ENCODE data around the gene RTL10. TPM values are rescaled to one million over a fixed set of nuclear protein-coding genes. Genes with fewer than 3 reads are reported as not detected.

RTL10 gene
- total and polyA plus RNA-seq, 2 of the 13 experiments (the other 11 are each of a cell fraction or from before 2014, with no cell fraction given), result 14.1 to 15.8 TPM

DNA sequence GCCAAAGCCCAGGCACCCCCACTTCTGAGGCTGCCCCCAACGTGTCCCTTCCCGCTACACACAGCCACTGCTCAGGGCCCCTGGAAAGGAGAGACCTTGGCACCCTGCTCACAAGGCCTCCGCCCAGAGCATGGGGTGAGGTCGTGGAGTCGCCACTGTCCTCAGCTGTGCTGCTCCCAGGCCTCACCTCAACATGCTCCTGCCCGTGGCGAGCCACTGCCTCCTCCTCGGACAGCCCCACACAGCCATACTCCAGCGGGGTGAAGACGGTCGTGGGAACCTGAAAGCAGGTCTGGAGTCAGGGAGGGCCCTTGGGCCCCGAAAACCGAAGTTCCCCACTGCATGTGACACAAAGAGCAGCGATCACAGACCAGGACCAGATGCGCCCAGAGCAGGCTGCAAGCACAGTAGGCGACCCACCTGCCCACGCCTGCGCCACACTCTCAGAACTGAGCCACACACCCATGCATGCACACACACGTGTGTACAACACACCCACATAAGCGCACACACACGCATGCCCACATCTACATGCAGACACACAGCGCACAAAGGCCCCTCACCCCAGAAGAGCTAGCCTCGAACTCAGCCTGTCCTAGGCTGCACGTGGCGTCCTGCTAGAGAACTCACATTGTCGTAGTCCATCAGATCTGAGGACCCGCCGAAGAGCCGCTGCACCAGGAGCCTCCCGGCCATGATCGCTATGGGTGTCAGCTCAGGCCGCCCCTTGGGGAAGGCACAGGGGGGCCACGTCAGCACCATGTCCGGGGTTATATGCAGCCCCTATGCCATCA, 25.5 kb upstream of the RTL10 start:
- peaks cover 34% of the 10 kb centered on the region for H3K4me1 ChIP-seq (ENCODE audit: insufficient read depth, low read length)
- FAIRE-seq, result no peak
- POLR2A ChIA-PET, result interaction anchor here (1.5 to 1.9 kb wide), 2 partner anchors 12 to 18 kb away, joined by 4 to 8 read pairs; no protein-coding TSS in a partner anchor
- in situ Hi-C loops (cut with HindIII; ENCODE audit: extremely low pct_ligation_motif_present, low pct_unique_long_range_greater_than_20kb) (no loop called here), intact Hi-C loops (cut with micrococcal nuclease; ENCODE audit: unreplicated experiment) (loop anchor here (2.0 kb wide), 1 partner anchor 67 kb away; no protein-coding TSS in a partner anchor)
- H3K4me3 ChIP-seq (replicated peaks in 1 of 3; ENCODE audit: insufficient read depth in 1 of 3, low read depth in 2 of 3, low read length in 3 of 3), result no peak overlapping the region
- H3K4me2 ChIP-seq (ENCODE audit: low read depth, low read length), result peak overlapping the region; percentile 25; the same call in 1 of the 2 replicates
- BruUV-seq (replicated peaks), result no TSS peak
- peak; percentile 12 for DNase-seq (ENCODE audit: low spot score)
- H2AFZ ChIP-seq (ENCODE audit: low read length), result no peak overlapping the region
- no peak for ATAC-seq
- no peaks in the 10 kb centered on the region for H3K27me3 ChIP-seq (ENCODE audit: control insufficient read depth in 1 of 2, insufficient read depth in 2 of 2, low read length in 2 of 2)
- H3K36me3 ChIP-seq (replicated peaks in 1 of 2; ENCODE audit: control insufficient read depth in 1 of 2, insufficient read depth in 2 of 2, low read length in 2 of 2), result no peaks in the 10 kb centered on the region
- H3K9me3 ChIP-seq (ENCODE audit: low read length), result no peaks in the 10 kb centered on the region
- 96% methylated on average over 15 of the region's 34 CpGs for WGBS (ENCODE audit: low lambda C conversion rate)
- peak overlapping the region; percentile 24 for H3K9ac ChIP-seq (ENCODE audit: insufficient read depth, low read depth, low read length)
- peak overlapping the region; percentile 45 for H3K27ac ChIP-seq (ENCODE audit: extremely low read length, insufficient read depth, low read length)
- H3K79me2 ChIP-seq (ENCODE audit: insufficient read depth, low read length), result no peaks in the 10 kb centered on the region
- CTCF ChIA-PET (ENCODE audit: low intra/inter-chr PET ratio, low total read pairs), result no interaction called here
- no peaks in the 10 kb centered on the region for H4K20me1 ChIP-seq (ENCODE audit: insufficient read depth, low read length)
- TF ChIP-seq ZNF788 (CRISPR knock-in tag; IDR thresholded peaks at IDR 0.05; ENCODE audit: borderline replicate concordance) (no peak), ZBTB38 (CRISPR knock-in tag; IDR thresholded peaks at IDR 0.05) (peak; percentile 75), ZNF768 (CRISPR knock-in tag; IDR thresholded peaks at IDR 0.05) (peak; percentile 13; the same call in 1 of the 2 replicates), RAD51 (IDR thresholded peaks at IDR 0.05; ENCODE audit: borderline replicate concordance) (no peak), ZNF451 (CRISPR knock-in tag; IDR thresholded peaks at IDR 0.05) (no peak), MAFK (conservative IDR thresholded peaks at IDR 0.05 in 1 of 2, IDR thresholded peaks at IDR 0.05 in 1 of 2; ENCODE audit: low read length in 2 of 2) (no peak), HNRNPL (IDR thresholded peaks at IDR 0.05; ENCODE audit: low read depth, low read length) (0 out of 2 replicates have a peak, but pooled peaks have one; percentile 3)
- TF ChIP-seq, protein P1, sequence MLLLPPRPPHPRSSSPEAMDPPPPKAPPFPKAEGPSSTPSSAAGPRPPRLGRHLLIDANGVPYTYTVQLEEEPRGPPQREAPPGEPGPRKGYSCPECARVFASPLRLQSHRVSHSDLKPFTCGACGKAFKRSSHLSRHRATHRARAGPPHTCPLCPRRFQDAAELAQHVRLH (CRISPR knock-in tag; IDR thresholded peaks at IDR 0.05; ENCODE audit: borderline replicate concordance, low read depth), result no peak
- TF ChIP-seq, protein P2, sequence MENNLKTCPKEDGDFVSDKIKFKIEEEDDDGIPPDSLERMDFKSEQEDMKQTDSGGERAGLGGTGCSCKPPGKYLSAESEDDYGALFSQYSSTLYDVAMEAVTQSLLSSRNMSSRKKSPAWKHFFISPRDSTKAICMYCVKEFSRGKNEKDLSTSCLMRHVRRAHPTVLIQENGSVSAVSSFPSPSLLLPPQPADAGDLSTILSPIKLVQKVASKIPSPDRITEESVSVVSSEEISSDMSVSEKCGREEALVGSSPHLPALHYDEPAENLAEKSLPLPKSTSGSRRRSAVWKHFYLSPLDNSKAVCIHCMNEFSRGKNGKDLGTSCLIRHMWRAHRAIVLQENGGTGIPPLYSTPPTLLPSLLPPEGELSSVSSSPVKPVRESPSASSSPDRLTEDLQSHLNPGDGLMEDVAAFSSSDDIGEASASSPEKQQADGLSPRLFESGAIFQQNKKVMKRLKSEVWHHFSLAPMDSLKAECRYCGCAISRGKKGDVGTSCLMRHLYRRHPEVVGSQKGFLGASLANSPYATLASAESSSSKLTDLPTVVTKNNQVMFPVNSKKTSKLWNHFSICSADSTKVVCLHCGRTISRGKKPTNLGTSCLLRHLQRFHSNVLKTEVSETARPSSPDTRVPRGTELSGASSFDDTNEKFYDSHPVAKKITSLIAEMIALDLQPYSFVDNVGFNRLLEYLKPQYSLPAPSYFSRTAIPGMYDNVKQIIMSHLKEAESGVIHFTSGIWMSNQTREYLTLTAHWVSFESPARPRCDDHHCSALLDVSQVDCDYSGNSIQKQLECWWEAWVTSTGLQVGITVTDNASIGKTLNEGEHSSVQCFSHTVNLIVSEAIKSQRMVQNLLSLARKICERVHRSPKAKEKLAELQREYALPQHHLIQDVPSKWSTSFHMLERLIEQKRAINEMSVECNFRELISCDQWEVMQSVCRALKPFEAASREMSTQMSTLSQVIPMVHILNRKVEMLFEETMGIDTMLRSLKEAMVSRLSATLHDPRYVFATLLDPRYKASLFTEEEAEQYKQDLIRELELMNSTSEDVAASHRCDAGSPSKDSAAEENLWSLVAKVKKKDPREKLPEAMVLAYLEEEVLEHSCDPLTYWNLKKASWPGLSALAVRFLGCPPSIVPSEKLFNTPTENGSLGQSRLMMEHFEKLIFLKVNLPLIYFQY (CRISPR knock-in tag; IDR thresholded peaks at IDR 0.05; ENCODE audit: borderline replicate concordance), result no peak
- TF ChIP-seq, protein P3, sequence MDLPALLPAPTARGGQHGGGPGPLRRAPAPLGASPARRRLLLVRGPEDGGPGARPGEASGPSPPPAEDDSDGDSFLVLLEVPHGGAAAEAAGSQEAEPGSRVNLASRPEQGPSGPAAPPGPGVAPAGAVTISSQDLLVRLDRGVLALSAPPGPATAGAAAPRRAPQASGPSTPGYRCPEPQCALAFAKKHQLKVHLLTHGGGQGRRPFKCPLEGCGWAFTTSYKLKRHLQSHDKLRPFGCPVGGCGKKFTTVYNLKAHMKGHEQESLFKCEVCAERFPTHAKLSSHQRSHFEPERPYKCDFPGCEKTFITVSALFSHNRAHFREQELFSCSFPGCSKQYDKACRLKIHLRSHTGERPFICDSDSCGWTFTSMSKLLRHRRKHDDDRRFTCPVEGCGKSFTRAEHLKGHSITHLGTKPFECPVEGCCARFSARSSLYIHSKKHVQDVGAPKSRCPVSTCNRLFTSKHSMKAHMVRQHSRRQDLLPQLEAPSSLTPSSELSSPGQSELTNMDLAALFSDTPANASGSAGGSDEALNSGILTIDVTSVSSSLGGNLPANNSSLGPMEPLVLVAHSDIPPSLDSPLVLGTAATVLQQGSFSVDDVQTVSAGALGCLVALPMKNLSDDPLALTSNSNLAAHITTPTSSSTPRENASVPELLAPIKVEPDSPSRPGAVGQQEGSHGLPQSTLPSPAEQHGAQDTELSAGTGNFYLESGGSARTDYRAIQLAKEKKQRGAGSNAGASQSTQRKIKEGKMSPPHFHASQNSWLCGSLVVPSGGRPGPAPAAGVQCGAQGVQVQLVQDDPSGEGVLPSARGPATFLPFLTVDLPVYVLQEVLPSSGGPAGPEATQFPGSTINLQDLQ (CRISPR knock-in tag; IDR thresholded peaks at IDR 0.05), result no peak
- TF ChIP-seq, protein P4, sequence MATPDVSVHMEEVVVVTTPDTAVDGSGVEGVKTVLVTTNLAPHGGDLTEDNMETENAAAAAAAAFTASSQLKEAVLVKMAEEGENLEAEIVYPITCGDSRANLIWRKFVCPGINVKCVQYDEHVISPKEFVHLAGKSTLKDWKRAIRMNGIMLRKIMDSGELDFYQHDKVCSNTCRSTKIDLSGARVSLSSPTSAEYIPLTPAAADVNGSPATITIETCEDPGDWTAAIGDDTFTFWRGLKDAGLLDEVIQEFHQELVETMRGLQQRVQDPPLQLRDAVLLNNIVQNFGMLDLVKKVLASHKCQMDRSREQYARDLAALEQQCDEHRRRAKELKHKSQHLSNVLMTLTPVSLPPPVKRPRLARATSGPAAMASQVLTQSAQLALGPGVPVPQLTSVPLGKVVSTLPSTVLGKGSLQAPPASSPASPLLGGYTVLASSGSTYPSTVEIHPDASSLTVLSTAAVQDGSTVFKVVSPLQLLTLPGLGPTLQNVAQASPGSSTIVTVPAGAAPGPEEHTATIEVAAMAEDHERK (CRISPR knock-in tag; IDR thresholded peaks at IDR 0.05; ENCODE audit: low read depth), result no peak

Measured in HepG2 (cell line).